Measurements from ENCODE around the gene TTBK1.

GRCh38 chr6:43200541-43200940 lies 42.7 kb upstream of the TTBK1 start:
- no peak for TF ChIP-seq CTCF (IDR thresholded peaks at IDR 0.05)
- no peak for TF ChIP-seq POLR2A (IDR thresholded peaks at IDR 0.05)

Measured in Peyer's patch (tissue), 4 donors.